ENCODE results near the gene PARPBP. TPM values are rescaled to one million over a fixed set of nuclear protein-coding genes. Genes with fewer than 3 reads are reported as not detected.

The PARPBP gene
- total and polyA plus RNA-seq, 2 donors (not counting 3 experiments of a cell fraction or from before 2014, with no cell fraction given): 4.2 to 19.0 TPM

- ChIA-PET POLR2A (no interaction called here), CTCF (no interaction called here)
- dilution Hi-C loops (cut with MboI; ENCODE audit: extremely low pct_ligation_motif_present, low sequenced_read_pairs): no loop called here
- Histone ChIP-seq H3K4me2 (ENCODE audit: insufficient read depth, low read length) (no peak overlapping the region), H3K9me1 (replicated peaks; ENCODE audit: control insufficient read depth, extremely low read depth, insufficient read depth, low read length) (no peaks in the 10 kb centered on the region), H2AFZ (ENCODE audit: low read depth, low read length) (no peak overlapping the region), H3K79me2 (ENCODE audit: control insufficient read depth, insufficient read depth, low read length) (no peaks in the 10 kb centered on the region), H4K20me1 (replicated peaks; ENCODE audit: control insufficient read depth, extremely low read depth, insufficient read depth, low read length) (no peaks in the 10 kb centered on the region), H3K9me3 (replicated peaks; ENCODE audit: control insufficient read depth, insufficient read depth, low read length) (no peaks in the 10 kb centered on the region), H3K4me1 (ENCODE audit: control insufficient read depth, extremely low read depth, insufficient read depth, low read length) (peaks cover 5% of the 10 kb centered on the region), H3K9ac (replicated peaks; ENCODE audit: extremely low read depth, insufficient read depth, low read length) (no peak overlapping the region), H3K27ac (ENCODE audit: insufficient read depth, low read depth, low read length) (no peak overlapping the region), H3K4me3 (replicated peaks in 1 of 3; ENCODE audit: insufficient read depth in 1 of 3, low read depth in 1 of 3, low read length in 3 of 3) (no peak overlapping the region), H3K27me3 (ENCODE audit: control insufficient read depth in 2 of 2, insufficient read depth in 2 of 2, low read length in 2 of 2) (peaks cover 0 to 3% of the 10 kb centered on the region in 2 experiments), H3K36me3 (ENCODE audit: control insufficient read depth in 2 of 2, extremely low read depth in 1 of 2, insufficient read depth in 2 of 2, low read length in 2 of 2) (no peaks in the 10 kb centered on the region)
- FAIRE-seq: no peak
- TF ChIP-seq POLR2AphosphoS5 (IDR thresholded peaks at IDR 0.05; ENCODE audit: insufficient read depth, low read depth, low read length): no peak
- TF ChIP-seq POLR2A (IDR thresholded peaks at IDR 0.05; ENCODE audit: low read depth, low read length): no peak
- TF ChIP-seq EZH2 (IDR thresholded peaks at IDR 0.05; ENCODE audit: borderline replicate concordance, low read depth, low read length, severe bottlenecking): no peak
- TF ChIP-seq JUN (IDR thresholded peaks at IDR 0.05; ENCODE audit: borderline replicate concordance, insufficient read depth, insufficient read length, low read depth): no peak
- TF ChIP-seq MAX (IDR thresholded peaks at IDR 0.05; ENCODE audit: insufficient read depth, insufficient read length): no peak
- TF ChIP-seq CTCF (IDR thresholded peaks at IDR 0.05; ENCODE audit: extremely low read depth in 1 of 2, insufficient read depth in 1 of 2, low read depth in 1 of 2, low read length in 2 of 2): no peak
- no peak for TF ChIP-seq MYC (IDR thresholded peaks at IDR 0.05; ENCODE audit: low read depth, low read length)
- TF ChIP-seq GATA2 (IDR thresholded peaks at IDR 0.05; ENCODE audit: insufficient read depth, insufficient read length, low read depth, low read length): no peak
- no peak for TF ChIP-seq FOS (IDR thresholded peaks at IDR 0.05; ENCODE audit: borderline replicate concordance, insufficient read depth, low read length)
- no peak for DNase-seq (ENCODE audit: low read depth, low spot score)
- intact Hi-C loops (cut with micrococcal nuclease): no loop called here
- no TSS peak for BruUV-seq (replicated peaks)
Measured at GRCh38 chr12:102232446-102232845, 112.5 kb downstream of the PARPBP start.

Data from endothelial cell of umbilical vein (primary cell).